ENCODE results near the gene VPS51.

VPS51 gene

DNA sequence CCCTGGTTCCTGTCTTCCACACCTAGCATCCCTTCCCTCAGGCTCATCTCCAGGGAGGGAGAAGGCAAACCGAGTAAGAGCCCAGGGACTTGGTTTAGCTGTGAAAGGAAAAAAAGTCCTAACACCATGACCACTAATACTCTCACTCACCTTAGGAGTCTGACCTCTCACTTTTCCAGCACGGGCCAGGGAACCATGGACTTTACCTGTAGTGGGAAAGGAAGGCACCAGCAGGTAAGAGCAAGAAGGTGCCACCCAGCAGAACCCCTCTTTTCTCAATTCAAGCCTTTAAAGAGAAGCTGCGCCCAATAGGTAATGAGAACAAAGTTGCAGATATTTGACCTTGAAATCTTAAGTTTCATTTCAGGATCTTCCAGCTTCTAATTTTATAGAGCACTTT is 24.8 kb downstream of the VPS51 start:
- no peak for DNase-seq (ENCODE audit: low read depth)

DNA sequence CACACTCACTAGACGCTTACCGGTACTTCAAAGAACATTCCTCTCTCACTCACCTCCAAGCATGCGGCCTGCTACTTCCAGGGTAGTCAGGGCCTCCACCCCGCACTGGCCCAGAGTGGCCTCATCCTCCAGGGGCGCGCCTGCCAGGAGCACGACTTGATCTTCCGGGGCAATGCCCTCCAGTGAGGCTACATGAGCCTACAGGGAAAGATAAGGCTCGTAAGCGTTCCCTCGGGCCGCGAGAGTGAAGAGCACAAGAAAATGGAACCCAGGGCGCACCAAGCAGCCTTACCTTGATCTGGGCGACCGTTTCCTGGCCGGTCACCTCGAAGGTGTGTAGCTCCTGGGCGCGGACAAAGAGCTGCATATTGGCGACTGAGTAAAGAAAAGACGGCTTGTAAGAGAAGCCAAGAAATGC is 25.4 kb downstream of the VPS51 start:
- no peak for DNase-seq (ENCODE audit: low read depth)

DNA sequence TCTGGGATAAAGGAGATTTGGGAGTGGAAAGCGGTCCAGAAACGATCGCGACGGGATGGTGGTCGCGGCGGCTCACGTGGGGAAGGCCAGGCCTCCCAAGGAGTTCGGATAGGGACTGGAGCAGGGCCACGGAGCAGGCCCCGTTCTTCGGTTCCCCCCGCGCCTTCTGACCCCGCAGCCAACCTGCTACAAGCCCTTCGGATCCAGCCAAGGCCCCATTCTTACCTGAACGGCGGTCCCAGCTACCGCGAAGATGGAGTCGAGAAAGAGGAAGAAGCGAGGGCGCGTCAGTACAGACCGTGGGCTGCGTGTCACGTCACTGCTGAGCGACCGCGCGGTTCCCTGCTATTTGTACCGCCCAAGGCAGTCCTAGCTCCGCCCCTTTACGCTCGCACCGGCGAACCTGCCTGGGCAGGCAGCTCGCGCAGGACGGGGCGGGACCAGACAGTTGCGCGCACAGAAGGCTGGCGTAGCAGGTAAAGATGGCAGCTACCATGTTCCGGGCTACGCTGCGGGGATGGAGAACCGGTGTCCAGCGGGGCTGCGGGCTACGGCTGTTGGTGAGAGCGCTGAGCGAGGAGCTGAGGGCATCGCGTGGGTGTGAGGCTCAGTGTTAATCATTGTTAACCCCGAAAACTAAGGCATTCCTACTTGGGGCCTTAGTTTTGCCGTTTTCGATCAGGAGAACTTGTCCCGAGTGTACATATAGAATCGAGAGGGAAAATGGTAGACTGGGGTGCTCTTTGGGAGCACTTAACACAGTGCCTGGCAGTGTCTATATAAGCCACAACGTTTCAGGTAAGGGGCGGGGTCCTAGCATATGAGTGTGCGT is 26.1 kb downstream of the VPS51 start, which contains the start of the genes FAU and MRPL49:
Gene FAU (minus strand): TSS at position 270 of the 832 bp plus-strand sequence. CDS start 321 bp downstream, outside the sequence.
Gene MRPL49 (plus strand): TSS at position 457 of the 832 bp plus-strand sequence. CDS start 26 bp downstream, at position 483.
- peak; percentile 99 for DNase-seq (ENCODE audit: low read depth)

DNA sequence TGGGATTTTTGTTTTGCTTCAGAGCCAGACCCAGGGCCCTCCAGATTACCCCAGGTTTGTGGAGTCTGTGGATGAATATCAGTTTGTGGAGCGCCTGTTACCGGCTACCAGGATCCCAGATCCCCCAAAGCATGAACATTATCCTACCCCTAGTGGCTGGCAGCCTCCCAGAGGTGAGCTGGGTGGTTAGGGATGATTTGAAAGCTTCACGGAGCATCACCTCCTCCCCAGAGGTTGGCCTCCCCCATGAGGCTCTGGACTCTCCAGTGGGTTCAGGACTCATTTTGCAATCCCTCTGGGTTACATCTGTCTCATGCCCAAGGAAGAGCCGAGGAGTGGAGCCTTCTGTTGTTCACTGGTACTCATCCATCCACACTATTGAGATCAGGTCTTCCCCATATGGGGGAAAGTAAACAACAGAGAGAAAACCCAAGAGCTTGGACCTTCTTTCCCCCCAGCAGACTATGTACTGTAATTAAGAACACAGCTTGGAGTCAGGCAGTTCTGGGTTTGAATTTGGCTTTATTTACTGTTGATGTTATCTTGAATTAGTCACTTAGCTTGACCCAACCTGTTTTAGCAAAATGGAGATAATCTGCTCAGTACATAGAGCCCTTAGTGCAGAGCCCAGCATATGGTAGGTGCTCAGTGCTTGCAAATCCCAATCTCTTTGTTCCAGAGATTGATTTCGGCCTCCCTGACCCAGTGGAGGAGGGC is 28.6 kb downstream of the VPS51 start:
- no peak for DNase-seq (ENCODE audit: low read depth)

DNA sequence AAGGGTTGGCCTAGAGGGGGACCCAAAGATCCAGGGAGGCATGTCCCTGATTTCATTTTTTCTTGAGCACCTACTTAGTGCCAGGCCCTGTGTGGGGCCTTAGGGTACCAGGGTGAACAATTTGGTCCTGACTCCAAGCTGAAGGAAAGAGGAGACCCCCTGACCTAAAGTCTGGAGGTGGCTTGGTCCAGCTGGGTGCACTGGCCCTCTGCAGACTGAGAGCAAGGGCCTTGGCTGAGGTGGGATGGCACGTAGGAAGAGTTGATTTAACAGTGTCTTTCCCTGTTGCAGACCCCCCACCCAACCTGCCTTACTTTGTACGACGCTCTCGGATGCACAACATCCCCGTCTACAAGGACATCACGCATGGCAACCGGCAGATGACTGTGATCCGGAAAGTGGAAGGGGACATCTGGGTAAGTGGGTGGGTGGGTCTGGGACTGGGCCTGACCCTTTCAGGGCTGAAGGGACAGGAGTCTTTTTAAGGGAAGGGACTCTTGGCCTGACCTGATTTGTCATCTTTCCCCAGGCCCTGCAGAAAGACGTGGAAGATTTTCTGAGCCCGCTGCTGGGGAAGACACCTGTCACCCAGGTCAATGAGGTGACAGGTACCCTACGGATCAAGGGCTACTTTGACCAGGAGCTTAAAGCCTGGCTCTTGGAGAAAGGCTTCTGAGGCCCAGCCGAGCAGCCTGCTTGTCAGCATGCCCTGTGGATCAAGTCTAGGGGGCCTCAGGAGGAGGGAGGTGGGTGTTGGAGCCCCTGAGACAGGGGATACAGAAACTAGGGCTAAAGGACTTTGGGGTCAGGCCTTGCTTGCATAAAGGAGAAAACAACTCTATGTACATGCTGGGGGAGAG is 29.4 kb downstream of the VPS51 start:
- no peak for DNase-seq (ENCODE audit: low read depth)

DNA sequence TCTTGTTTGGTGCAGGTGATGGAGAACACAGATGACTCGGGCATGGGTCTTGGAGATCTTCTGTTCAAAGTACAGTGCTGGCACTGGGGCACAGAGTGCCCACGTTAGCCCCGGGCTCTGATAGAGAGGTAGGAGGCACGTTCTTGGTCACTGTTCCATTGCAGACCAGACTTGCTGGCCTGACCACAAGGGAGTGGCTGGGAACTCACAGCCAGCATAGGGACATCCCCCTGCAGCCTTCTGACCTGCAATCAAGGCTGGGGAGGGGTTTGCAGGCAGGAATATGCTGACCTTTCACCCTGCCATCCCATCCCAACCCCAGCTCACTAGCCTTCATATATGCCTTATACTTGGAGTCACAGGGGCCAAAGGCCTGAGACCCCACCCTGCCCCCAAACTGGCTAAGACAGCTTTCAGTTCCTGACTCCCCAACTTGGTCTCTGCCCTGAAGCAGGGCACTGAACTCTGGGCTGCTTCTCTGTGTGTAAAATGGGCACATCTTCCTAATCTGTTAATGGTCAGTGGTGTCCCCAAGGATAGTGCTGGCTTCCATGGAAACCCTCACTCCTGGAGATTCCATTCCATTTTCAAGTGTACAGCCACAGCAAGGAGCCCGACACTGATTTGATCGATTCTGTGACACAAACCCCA is 30.7 kb downstream of the VPS51 start:
- no peak for DNase-seq (ENCODE audit: low read depth)

DNA sequence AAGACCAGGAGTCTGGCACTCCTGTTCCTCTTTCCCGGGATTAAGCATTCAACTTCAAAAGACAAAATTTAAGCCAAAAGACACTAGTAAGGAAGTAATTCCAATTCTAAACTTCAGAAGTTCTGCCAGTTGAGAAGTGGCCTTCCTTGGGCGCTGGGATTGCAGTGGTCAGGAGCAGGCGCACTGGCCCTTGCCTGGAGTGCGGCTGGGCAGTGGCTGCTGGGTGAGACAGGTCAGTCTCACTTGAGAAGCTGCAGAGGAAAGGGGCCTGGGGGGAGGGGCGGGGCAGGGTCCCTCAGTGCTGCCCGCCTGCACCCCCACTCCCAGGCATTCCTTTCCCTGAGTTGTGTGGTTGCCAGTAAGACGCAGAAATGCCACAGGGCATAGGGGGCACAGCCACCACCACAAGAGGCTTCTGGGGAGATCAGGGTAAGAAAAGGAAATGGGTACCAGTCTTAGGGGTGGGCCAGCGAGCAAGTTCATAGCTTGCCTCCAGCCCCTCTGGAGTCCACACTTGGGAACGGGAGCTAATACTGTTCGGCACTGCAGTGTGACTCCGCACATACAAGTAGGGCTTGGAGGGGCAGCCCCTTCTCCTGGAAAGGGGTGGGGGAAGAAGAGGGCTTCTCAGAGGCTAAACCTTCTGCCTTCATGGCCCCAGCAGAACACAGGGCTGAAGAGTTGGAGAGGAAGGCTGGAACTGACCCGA is 31.6 kb downstream of the VPS51 start:
- no peak for DNase-seq (ENCODE audit: low read depth)

DNA sequence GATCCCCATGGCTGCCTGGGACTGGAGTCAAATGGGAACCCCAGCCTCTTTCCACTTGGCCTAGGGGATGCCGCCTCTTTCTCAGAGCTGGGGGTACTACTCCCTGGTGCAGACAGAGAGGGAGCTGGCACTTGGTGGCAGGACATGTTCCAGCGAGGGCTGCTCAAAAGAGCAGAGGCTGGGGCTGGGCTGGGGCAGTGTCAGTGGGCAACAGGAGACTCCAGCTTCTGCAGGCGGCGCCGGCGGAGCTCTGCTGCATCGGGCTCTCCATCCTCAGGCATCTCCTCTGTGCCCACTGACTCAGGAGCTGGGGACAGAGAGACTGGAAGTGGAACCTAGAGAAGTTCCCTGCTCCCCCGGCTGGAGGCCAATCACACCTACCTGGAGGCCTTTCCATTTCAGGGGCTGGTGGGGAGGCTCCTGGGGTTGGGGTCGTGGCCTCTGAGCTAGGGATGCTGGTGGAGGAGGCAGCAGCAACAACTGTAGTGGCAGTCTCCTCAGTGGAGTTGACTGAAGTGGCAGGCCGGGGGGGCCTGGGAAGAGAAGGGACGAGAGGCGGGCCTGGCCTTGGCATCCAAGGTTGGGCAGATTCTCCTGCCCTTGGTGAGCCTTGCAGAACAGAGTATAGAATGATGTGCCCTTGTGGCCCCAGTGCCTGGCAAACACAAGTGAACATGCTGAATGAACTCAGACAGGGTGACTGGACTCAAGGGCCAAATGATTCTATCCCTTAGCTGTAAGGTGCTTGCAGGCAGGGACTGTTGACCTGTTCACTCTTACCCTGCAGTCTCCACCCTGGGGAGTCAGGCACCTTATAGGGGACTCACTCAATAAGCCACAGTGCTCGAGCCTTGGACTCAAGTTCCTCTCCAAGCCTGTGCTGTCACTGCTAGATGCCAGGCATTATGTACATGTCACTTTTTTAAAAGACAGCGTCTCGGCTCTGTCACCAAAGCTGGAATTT is 32.5 kb downstream of the VPS51 start:
- DNase-seq (ENCODE audit: low read depth), result no peak

DNA sequence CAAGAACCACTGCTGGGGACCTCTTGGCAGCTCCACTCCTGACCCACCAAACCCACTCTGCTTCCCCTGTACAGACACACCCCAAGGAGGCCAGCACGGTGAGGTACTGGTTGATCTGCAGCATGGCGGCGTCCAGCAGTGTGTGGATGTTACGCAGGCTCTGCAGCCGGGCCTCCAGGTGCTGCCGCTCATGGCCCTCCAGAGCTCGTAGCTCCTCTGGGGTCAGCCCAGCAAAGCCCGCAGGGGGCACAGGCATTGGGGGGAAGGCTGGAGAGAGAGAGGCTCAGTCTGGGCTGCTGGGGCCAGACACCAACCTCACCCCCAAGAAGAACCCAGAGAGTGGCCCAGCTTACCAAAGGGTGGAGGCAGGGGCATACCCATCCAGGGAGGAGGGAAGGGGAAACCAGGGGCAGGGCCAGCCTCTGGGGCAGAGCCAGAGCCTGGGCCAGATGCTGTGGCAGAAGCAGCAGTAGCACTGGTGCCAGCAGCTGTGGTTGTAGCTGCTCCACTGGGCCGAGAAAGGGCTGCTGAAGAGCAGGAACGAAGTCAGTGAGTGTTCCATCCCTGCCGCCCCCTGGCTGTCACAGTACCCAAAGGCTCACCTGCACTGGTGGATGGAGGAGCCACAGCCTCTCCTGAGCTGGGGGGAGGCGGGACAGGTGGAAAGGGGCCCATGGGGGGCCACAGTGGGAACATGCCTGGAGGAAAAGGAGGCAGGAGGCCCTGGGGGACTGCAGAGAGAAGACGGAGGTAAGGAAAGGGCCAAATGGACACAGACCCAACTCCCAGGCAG is 33.8 kb downstream of the VPS51 start:
- DNase-seq (ENCODE audit: low read depth), result no peak

DNA sequence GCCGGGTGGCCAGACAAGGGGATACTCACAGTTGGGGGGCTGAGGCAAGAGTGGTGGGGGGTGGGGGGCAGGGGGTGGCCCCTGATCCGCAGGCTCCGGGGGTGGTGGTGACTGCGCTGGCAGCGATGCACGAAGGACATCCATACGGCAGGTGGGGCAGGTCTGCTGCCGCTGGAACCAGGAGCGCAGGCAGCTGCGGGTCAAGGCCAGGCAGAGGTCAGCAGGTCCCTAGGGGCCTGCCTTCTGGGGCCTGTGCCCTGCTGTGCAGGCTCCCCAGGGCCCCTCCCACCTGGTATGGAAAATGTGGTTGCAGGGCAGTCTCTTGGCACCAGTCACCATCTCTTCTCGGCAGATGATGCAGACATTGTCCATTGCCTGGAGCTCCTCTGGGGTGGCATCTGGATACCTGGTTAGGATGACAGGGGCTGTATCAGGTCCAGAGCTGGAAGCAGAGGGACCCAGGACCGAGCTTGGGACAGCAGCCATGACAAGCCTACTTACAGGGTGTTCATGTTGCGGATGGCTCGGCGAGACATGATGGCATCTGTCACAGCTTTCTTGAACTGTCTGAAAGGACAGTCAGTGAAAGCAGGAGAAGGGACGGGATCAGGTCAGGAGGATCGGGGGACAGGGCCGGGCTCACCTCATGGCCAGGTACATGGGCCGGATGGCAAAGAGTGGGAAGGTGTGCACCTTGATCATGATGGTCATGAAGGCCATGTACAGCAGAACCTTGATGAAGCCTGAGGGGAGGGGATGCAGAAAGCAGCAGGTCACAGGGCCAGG is 34.8 kb downstream of the VPS51 start:
- no peak for DNase-seq (ENCODE audit: low read depth)

DNA sequence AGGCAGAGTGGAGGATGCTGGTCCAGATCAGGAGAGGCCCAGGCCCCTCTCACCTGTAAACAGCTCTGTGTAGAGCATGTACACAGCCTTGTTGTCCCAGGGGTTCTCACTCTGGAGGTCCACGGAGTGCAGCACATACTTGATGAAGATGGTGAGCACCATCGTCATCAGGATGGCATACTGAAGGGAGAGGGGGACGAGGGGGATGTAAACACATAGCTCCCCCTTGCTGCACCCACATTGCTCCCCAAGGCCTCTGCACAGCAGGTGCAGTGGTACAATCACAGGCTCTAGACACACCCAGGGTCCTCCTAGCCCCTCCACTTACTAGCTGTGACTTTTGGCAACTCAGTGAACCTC is 35.4 kb downstream of the VPS51 start:
- DNase-seq (ENCODE audit: low read depth), result no peak

DNA sequence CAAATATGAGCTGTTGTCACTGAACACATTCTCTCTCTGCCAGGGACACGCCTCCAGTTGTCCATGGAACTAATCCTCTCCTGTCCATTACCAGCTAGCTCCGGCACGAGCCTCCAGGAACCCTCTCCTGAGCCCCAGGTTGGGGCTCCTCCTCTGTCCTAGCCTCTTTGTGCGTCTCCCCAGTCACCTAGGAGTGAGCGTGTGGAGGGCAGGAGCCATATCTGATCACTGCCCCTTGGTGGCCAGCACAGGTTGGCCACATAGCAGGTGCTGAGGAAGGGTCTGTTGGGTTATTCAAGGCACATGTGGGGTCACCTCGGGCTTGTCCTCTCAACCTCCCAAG is 35.9 kb downstream of the VPS51 start:
- DNase-seq (ENCODE audit: low read depth), result no peak

DNA sequence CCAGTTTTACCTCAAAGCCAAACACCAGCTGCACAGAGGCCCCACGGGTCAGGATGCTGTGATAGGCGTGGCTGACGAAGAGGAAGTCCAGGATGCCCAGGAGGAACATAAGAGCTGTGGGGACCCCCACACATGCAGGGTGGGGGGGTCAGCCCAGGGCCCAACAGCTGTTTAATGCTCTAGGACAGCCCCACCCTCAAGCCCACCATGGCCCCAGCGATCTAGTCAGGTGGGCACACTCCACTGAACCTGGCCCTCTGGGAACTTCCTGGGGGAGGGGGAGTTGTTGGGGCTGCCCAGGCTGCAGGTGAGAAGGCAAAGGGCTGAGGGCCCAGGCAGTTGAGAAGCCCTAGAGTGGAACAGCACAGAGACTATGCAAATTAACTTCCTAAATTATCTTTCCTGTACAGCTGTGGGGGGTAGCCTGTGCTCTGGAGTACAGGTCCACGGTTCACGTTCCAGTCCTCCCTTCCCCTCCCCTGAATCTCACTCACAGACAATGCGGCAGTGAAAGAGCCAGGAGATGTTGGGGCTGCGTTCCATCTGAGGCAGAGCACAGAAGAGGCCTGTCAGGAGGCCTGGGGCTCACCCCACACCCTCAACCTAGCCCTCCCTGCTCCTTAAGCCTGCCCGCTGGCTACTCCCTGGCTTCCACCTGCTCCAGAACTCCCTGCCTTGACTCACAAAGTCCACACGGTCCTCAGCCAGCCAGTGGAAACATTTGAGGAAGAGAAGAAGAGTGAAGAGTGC is 36.4 kb downstream of the VPS51 start:
- DNase-seq (ENCODE audit: low read depth), result no peak

DNA sequence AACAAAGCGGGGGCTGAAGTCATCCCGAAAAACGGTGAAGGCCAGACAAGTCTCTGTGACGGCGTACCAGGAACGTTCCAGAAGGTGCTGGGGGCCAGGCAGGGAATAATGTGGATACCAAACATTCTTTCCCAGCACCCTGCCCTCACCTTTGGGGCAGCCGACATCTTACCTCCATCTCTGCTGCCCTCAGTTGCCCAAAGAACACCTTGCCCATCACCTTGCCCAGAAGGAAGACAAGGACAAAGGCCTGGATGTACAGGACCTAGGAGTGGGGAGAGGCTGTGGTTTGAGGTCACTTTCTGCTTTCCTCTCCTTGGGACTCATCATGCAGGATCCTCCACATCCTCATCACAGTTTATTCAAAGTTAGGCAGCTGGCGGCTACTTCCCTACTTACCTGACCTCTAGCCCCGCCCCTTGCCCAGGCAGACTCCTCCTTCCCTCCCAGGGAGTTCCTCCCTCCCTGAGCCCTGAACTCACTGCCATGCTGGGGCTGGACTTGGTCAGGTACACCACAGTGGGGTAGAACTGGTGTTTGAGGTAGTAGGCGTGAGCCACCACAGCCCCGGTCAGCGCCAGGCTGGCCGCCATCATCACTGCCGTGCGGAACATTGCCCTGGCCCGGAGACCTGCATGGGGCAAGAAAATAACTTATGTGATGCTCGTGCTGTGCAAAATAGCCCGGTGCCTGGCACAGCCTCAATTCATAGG is 37.1 kb downstream of the VPS51 start:
- no peak for DNase-seq (ENCODE audit: low read depth)

DNA sequence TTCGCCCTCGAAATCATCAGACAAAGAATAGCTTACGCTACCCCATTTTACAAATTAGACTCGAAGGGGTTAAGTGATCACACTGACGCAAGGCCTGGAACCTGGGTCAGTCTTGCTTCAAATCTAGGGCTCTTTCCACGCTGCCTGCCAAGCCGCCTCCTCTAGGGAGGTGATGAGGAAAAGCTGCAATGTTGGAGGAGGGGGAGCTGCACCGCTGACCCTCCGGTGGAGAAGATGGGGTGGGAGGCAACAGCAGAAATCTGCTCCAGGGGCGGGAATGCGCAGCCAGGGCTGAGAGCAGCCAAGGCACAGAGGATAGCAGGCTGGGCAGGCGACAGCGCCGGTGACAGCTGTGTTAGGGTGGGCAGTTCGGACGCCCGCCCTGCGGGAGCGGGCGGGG is 37.7 kb downstream of the VPS51 start:
- no peak for DNase-seq (ENCODE audit: low read depth)

DNA sequence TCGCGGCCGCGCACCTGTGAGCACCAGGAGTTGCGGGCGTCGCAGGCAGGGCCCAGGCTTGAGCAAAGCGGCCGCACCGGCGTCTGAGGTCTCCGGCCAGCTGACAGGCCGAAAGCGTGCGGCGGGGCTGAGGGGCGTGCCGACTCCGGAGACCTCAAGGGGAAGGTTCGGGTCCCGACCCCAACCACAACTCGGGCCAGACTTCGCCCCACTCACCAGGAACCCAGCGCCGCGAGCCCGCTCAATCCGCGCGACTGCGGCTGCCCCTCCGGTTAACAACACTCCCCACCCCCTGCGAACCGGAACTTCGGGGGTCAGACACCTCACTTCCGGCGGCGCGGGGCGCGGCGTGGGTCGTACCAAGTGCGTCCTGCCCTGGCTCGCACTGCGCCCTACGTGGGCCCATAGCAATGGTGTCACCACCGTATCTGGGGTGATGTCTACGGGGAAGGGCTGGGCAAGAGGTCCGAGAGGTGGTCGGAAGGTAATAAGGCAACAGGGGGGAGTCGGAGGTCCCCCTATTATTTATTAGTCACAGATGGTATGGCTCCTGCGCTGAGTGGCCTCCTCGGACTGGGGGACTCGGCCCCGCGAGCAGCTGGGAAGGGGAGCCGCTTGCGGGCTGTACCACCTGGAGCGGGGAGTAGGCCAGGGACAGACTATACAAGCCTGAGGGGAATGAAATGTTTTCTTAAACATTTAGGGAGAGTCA is 38.4 kb downstream of the VPS51 start, which contains the start of gene SYVN1:
Gene SYVN1 (minus strand): TSS at position 280 of the 712 bp plus-strand sequence. CDS start 918 bp downstream, outside the sequence.
- DNase-seq (ENCODE audit: low read depth), result peak; percentile 86

All from stimulated activated CD8-positive, alpha-beta memory T cell treated with anti-CD3 and anti-CD28 coated beads, Interleukin-4, amount 100 ng/mL, for 24 hours (primary cell).